DND-41 (cell line): ENCODE measurements around the gene ANKRD55.

Experiments
- ATAC-seq: fragments of 200-7000 bp; cut with Tn5 transposase; 3 replicates; pipeline ENCODE4 v1.9.1; 2021; ENCODE audit warnings: low read depth; ENCODE audit not compliant: insufficient read depth
- DNase-seq: peaks from one replicate; pipeline ENCODE4 v3.0.0-alpha.2; 2020
- H2AFZ ChIP-seq: 2 replicates; pipeline ENCODE4 v1.6.0; 2012; ENCODE audit warnings: low read depth, low read length
- H3K27ac ChIP-seq: 2 replicates; pipeline ENCODE4 v1.5.1; 2012; ENCODE audit warnings: low read length, inconsistent platforms
- H3K27me3 ChIP-seq: fragments of 200-600 bp; sonication (generic); 2 replicates; pipeline ENCODE4 v1.6.0; 2012; ENCODE audit warnings: low read length, mild to moderate bottlenecking, inconsistent platforms; ENCODE audit not compliant: insufficient read depth, poor library complexity
- H3K36me3 ChIP-seq: 2 replicates; pipeline ENCODE4 v1.5.1; 2012; ENCODE audit warnings: low read length, inconsistent platforms; ENCODE audit not compliant: insufficient read depth
- H3K4me1 ChIP-seq: 2 replicates; pipeline ENCODE4 v1.5.1; 2012; ENCODE audit warnings: mild to moderate bottlenecking, low read length; ENCODE audit not compliant: insufficient read depth
- H3K4me2 ChIP-seq: 2 replicates; pipeline ENCODE4 v1.6.0; 2012; ENCODE audit warnings: mild to moderate bottlenecking, moderate library complexity, low read length, inconsistent platforms; ENCODE audit not compliant: insufficient read depth
- H3K4me3 ChIP-seq, 2 experiments: fragments of 200-600 bp in 1 of 2; shearing (Covaris generic) in 1 of 2; 2 replicates each; pipeline ENCODE4 v1.5.1; 2012 to 2016; ENCODE audit warnings: inconsistent platforms in 2 of 2, low read length in 2 of 2, mild to moderate bottlenecking in 2 of 2, low read depth in 1 of 2, moderate library complexity in 1 of 2
- H3K79me2 ChIP-seq: 2 replicates; pipeline ENCODE4 v1.6.0; 2012; ENCODE audit warnings: low read length, inconsistent platforms; ENCODE audit not compliant: insufficient read depth
- H3K9ac ChIP-seq: 2 replicates; pipeline ENCODE4 v1.6.0; 2012; ENCODE audit warnings: low read depth, mild to moderate bottlenecking, inconsistent platforms, low read length, moderate library complexity
- H3K9me3 ChIP-seq: 2 replicates; pipeline ENCODE4 v1.5.1; 2012; ENCODE audit warnings: low read length, moderate library complexity, mild to moderate bottlenecking, inconsistent platforms; ENCODE audit not compliant: insufficient read depth, severe bottlenecking
- H4K20me1 ChIP-seq: 2 replicates; pipeline ENCODE4 v1.6.0; 2012; ENCODE audit warnings: low read length; ENCODE audit not compliant: insufficient read depth
- EZH2 ChIP-seq: IDR thresholded peaks from 3 replicates; pipeline ENCODE4 v1.6.1; 2012; ENCODE audit warnings: borderline replicate concordance, low read depth, mild to moderate bottlenecking, moderate library complexity, low read length, inconsistent platforms; ENCODE audit not compliant: severe bottlenecking
- TF ChIP-seq, protein P1 (sequence below): IDR thresholded peaks from 2 replicates; pipeline ENCODE4 v1.5.1; 2012; ENCODE audit warnings: borderline replicate concordance, low read length, moderate library complexity, mild to moderate bottlenecking; ENCODE audit not compliant: poor library complexity, severe bottlenecking; ENCODE audit errors: extremely low read depth

ANKRD55 gene

DNA sequence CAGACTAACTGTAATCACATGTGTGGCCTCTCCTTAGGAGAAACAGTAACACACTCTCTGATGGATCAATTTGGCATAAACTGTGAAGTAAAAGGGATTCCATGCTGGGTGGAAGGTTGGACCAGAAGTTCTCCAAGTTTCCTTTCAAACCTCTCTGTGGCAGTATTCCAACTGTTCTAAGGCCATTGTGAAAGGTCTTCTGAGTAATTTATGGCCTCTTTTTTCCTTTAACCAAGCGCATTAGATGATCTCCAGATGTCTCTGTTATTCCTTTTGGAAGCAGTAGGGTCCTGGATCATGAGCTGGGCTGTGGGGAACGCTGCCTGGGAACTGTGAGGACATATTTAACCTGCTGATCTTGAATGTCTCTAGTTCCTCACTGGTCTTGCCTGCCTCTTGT lies 157.8 kb downstream of the ANKRD55 start:
- ATAC-seq = no peak
- Histone ChIP-seq H3K79me2 (no peaks in the 10 kb centered on the region), H3K4me1 (peaks cover 13% of the 10 kb centered on the region), H3K36me3 (no peaks in the 10 kb centered on the region), H2AFZ (no peak overlapping the region), H3K9me3 (no peaks in the 10 kb centered on the region), H3K9ac (no peak overlapping the region), H3K4me3 (no peak overlapping the region), H3K27me3 (peaks cover 10% of the 10 kb centered on the region), H3K27ac (no peak overlapping the region), H4K20me1 (no peaks in the 10 kb centered on the region), H3K4me2 (no peak overlapping the region)
- TF ChIP-seq, protein P1, sequence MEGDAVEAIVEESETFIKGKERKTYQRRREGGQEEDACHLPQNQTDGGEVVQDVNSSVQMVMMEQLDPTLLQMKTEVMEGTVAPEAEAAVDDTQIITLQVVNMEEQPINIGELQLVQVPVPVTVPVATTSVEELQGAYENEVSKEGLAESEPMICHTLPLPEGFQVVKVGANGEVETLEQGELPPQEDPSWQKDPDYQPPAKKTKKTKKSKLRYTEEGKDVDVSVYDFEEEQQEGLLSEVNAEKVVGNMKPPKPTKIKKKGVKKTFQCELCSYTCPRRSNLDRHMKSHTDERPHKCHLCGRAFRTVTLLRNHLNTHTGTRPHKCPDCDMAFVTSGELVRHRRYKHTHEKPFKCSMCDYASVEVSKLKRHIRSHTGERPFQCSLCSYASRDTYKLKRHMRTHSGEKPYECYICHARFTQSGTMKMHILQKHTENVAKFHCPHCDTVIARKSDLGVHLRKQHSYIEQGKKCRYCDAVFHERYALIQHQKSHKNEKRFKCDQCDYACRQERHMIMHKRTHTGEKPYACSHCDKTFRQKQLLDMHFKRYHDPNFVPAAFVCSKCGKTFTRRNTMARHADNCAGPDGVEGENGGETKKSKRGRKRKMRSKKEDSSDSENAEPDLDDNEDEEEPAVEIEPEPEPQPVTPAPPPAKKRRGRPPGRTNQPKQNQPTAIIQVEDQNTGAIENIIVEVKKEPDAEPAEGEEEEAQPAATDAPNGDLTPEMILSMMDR = no peak
- TF ChIP-seq EZH2 = no peak
- no peak for DNase-seq

DNA sequence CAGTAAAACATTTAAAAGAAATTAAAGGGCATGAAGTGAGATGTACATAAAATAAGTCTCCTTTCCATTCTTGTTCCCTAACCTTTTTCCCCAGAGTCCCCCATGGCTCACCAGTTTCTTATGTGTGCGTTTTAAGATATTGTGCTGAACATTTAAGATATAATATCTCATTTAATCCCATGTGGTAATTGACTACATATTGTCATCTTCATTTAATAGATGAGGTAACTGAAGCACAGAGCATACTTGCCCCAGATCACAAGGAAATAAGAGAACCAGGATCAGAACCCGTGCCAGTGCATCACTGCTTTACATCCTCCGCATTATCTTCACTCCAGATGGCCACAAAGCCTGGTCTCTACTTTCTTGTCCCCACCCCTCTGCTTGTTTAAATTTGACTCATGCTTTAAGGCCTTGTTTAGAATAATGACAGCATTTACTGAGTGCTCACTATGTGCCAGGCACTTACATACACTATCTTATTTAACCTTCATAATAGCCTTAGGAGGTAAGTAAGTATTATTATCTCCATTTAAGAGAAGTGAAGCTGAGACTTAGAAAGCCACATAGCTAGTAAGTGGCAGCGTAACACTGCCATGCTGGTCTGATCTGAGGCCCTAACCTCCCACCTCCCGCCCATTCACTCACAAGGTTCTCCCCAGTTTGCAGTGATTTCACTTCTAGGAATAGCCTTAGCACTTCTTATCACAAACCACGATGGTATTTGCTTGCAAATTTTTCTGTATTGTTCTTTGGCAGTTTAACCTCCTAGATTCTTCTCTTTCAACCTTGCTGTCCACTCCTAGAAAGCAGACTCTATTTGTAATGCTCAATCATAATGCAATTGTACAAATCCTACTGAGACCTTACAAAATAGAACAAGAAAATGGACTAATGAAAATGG lies 160.0 kb downstream of the ANKRD55 start:
- Histone ChIP-seq H3K27ac (no peak overlapping the region), H3K9me3 (no peaks in the 10 kb centered on the region), H3K4me1 (peaks cover 13% of the 10 kb centered on the region), H3K9ac (no peak overlapping the region), H3K4me3 (no peak overlapping the region), H3K4me2 (no peak overlapping the region), H3K36me3 (no peaks in the 10 kb centered on the region), H3K79me2 (no peaks in the 10 kb centered on the region), H4K20me1 (no peaks in the 10 kb centered on the region), H2AFZ (no peak overlapping the region), H3K27me3 (peaks cover 10% of the 10 kb centered on the region)
- no peak for ATAC-seq
- TF ChIP-seq, protein P1 = no peak
- DNase-seq = no peak

DNA sequence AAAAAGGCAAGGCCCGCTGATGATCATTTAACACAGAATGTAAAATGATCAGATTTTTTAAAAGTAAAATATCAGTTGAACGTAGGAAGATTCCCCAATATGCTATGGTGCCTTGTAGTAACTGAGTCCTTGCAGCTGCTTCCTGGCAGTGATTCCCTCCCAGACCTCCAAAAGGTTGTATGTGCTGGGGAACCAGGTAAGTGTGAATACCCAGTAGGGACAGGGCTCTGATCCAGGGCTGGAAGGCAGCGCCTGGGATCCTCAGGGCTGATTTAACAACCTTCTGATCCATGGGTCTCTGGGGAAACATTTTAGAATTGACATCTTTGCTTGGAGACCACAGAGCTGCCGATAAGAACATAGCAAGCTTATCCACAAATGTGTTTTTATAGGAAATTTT lies 161.7 kb downstream of the ANKRD55 start:
- Histone ChIP-seq H3K27me3 (peaks cover 10% of the 10 kb centered on the region), H3K79me2 (no peaks in the 10 kb centered on the region), H3K27ac (no peak overlapping the region), H3K4me3 (no peak overlapping the region), H3K9me3 (no peaks in the 10 kb centered on the region), H3K36me3 (no peaks in the 10 kb centered on the region), H2AFZ (no peak overlapping the region), H3K9ac (no peak overlapping the region), H4K20me1 (no peaks in the 10 kb centered on the region), H3K4me1 (peaks cover 13% of the 10 kb centered on the region), H3K4me2 (no peak overlapping the region)
- TF ChIP-seq, protein P1 = no peak
- TF ChIP-seq EZH2 = no peak
- ATAC-seq (no peak), DNase-seq (no peak)
